GM23338 (cell line): Measurements from ENCODE around the gene PCNX3. TPM values are rescaled to one million over a fixed set of nuclear protein-coding genes. Genes with fewer than 3 reads are reported as not detected.

ENCODE experiments used
- CREB1 ChIP-seq: fragments of 250-450 bp; sonication (Bioruptor Pico); IDR thresholded peaks from 2 replicates; pipeline ENCODE4 v1.5.0; 2020; ENCODE audit warnings: low read depth, mild to moderate bottlenecking, moderate library complexity
- EZH2phosphoT487 ChIP-seq: fragments of 200-600 bp; sonication (generic); IDR thresholded peaks from one replicate; pipeline ENCODE4 v1.8.1; 2018; ENCODE audit warnings: antibody characterized with exemption; ENCODE audit not compliant: unreplicated experiment
- JUNB ChIP-seq: IDR thresholded peaks from one replicate; pipeline ENCODE4 v1.6.1; 2016; ENCODE audit warnings: antibody characterized with exemption; ENCODE audit not compliant: unreplicated experiment
- polyA plus RNA-seq: library from polyadenylated mRNA; unstranded; fragments of >200 nt; fragmentation: Nextera tagmentation; extraction: Ambion mirVana; gene quantifications from 2 replicates; pipeline ENCODE4 v1.2.1, GENCODE V29; 2016
- total RNA-seq: library from RNA; depleted of rRNA; stranded (reverse); fragments of >200 nt; shearing (Covaris generic); gene quantifications from 2 replicates; pipeline ENCODE4 v1.2.3, GENCODE V29; 2014
- TF ChIP-seq, protein P1 (sequence below): fragments of 250-450 bp; sonication (Bioruptor Pico); IDR thresholded peaks from 2 replicates; pipeline ENCODE4 v1.5.0; 2020; ENCODE audit warnings: mild to moderate bottlenecking, moderate library complexity
- TF ChIP-seq, protein P2 (sequence below): IDR thresholded peaks from one replicate; pipeline ENCODE4 v1.6.1; 2018; ENCODE audit warnings: antibody characterized with exemption; ENCODE audit not compliant: unreplicated experiment

Gene PCNX3
- total and polyA plus RNA-seq, 2 experiments from 2014 or later = 8.7 to 52.2 TPM

DNA sequence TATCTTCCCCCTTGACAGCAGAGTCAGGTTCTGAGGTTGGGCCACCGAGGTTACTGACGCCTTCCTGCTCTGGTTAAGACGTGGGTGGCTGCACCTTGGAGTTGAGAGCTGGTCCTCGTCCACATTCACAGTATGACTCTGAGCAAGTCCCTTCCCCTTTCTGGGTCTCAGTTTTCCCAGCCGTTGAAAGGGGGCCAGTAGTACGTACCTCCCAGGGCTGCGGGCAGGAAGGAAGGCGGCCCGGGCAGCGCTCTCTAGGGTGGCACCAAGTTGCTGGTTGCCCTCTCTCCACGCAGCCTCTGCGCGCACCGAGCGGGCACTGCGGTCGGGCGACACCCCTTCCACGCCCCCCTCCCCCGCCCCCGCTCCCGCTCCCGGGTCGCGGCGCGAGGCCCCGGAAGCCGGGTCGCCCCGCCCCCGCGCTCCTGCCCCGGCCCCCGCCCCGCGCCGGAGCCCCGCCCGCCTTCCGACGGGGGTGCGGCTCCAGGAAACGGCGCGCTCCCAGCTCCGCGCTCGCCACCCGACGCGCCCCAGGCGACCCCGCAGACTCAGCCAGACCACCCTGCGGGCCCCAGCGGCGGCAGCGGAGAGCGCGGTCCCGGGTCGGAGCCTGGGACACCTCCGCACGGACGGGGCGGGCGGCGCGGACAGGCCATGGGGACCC is 39.9 kb upstream of the PCNX3 start, which contains the start of gene EHBP1L1 (continued):
- TF ChIP-seq, protein P1, sequence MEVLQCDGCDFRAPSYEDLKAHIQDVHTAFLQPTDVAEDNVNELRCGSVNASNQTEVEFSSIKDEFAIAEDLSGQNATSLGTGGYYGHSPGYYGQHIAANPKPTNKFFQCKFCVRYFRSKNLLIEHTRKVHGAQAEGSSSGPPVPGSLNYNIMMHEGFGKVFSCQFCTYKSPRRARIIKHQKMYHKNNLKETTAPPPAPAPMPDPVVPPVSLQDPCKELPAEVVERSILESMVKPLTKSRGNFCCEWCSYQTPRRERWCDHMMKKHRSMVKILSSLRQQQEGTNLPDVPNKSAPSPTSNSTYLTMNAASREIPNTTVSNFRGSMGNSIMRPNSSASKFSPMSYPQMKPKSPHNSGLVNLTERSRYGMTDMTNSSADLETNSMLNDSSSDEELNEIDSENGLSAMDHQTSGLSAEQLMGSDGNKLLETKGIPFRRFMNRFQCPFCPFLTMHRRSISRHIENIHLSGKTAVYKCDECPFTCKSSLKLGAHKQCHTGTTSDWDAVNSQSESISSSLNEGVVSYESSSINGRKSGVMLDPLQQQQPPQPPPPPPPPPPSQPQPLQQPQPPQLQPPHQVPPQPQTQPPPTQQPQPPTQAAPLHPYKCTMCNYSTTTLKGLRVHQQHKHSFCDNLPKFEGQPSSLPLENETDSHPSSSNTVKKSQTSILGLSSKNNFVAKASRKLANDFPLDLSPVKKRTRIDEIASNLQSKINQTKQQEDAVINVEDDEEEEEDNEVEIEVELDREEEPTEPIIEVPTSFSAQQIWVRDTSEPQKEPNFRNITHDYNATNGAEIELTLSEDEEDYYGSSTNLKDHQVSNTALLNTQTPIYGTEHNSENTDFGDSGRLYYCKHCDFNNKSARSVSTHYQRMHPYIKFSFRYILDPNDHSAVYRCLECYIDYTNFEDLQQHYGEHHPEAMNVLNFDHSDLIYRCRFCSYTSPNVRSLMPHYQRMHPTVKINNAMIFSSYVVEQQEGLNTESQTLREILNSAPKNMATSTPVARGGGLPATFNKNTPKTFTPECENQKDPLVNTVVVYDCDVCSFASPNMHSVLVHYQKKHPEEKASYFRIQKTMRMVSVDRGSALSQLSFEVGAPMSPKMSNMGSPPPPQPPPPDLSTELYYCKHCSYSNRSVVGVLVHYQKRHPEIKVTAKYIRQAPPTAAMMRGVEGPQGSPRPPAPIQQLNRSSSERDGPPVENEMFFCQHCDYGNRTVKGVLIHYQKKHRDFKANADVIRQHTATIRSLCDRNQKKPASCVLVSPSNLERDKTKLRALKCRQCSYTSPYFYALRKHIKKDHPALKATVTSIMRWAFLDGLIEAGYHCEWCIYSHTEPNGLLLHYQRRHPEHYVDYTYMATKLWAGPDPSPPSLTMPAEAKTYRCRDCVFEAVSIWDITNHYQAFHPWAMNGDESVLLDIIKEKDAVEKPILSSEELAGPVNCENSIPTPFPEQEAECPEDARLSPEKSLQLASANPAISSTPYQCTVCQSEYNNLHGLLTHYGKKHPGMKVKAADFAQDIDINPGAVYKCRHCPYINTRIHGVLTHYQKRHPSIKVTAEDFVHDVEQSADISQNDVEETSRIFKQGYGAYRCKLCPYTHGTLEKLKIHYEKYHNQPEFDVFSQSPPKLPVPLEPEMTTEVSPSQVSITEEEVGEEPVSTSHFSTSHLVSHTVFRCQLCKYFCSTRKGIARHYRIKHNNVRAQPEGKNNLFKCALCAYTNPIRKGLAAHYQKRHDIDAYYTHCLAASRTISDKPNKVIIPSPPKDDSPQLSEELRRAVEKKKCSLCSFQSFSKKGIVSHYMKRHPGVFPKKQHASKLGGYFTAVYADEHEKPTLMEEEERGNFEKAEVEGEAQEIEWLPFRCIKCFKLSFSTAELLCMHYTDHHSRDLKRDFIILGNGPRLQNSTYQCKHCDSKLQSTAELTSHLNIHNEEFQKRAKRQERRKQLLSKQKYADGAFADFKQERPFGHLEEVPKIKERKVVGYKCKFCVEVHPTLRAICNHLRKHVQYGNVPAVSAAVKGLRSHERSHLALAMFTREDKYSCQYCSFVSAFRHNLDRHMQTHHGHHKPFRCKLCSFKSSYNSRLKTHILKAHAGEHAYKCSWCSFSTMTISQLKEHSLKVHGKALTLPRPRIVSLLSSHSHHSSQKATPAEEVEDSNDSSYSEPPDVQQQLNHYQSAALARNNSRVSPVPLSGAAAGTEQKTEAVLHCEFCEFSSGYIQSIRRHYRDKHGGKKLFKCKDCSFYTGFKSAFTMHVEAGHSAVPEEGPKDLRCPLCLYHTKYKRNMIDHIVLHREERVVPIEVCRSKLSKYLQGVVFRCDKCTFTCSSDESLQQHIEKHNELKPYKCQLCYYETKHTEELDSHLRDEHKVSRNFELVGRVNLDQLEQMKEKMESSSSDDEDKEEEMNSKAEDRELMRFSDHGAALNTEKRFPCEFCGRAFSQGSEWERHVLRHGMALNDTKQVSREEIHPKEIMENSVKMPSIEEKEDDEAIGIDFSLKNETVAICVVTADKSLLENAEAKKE (CRISPR knock-in tag) = no peak
- TF ChIP-seq EZH2phosphoT487 = no peak
- TF ChIP-seq CREB1 = no peak
- TF ChIP-seq, protein P2, sequence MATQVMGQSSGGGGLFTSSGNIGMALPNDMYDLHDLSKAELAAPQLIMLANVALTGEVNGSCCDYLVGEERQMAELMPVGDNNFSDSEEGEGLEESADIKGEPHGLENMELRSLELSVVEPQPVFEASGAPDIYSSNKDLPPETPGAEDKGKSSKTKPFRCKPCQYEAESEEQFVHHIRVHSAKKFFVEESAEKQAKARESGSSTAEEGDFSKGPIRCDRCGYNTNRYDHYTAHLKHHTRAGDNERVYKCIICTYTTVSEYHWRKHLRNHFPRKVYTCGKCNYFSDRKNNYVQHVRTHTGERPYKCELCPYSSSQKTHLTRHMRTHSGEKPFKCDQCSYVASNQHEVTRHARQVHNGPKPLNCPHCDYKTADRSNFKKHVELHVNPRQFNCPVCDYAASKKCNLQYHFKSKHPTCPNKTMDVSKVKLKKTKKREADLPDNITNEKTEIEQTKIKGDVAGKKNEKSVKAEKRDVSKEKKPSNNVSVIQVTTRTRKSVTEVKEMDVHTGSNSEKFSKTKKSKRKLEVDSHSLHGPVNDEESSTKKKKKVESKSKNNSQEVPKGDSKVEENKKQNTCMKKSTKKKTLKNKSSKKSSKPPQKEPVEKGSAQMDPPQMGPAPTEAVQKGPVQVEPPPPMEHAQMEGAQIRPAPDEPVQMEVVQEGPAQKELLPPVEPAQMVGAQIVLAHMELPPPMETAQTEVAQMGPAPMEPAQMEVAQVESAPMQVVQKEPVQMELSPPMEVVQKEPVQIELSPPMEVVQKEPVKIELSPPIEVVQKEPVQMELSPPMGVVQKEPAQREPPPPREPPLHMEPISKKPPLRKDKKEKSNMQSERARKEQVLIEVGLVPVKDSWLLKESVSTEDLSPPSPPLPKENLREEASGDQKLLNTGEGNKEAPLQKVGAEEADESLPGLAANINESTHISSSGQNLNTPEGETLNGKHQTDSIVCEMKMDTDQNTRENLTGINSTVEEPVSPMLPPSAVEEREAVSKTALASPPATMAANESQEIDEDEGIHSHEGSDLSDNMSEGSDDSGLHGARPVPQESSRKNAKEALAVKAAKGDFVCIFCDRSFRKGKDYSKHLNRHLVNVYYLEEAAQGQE = no peak
- no peak for TF ChIP-seq JUNB
